OCI-LY3 (cell line): ENCODE results near the gene TNKS1BP1.

Experiments
- EZH2phosphoT487 ChIP-seq: fragments of 200-600 bp; shearing (Covaris generic); IDR thresholded peaks from 2 replicates; pipeline ENCODE4 v1.6.1; 2018; ENCODE audit warnings: antibody characterized with exemption, mixed run types, low read depth
- TF ChIP-seq, protein P1 (sequence below): fragments of 200-600, 300-600 bp; sonication (generic); IDR thresholded peaks from 2 replicates; pipeline ENCODE4 v1.5.1; 2014; ENCODE audit warnings: antibody characterized with exemption, low read length, low read depth

DNA sequence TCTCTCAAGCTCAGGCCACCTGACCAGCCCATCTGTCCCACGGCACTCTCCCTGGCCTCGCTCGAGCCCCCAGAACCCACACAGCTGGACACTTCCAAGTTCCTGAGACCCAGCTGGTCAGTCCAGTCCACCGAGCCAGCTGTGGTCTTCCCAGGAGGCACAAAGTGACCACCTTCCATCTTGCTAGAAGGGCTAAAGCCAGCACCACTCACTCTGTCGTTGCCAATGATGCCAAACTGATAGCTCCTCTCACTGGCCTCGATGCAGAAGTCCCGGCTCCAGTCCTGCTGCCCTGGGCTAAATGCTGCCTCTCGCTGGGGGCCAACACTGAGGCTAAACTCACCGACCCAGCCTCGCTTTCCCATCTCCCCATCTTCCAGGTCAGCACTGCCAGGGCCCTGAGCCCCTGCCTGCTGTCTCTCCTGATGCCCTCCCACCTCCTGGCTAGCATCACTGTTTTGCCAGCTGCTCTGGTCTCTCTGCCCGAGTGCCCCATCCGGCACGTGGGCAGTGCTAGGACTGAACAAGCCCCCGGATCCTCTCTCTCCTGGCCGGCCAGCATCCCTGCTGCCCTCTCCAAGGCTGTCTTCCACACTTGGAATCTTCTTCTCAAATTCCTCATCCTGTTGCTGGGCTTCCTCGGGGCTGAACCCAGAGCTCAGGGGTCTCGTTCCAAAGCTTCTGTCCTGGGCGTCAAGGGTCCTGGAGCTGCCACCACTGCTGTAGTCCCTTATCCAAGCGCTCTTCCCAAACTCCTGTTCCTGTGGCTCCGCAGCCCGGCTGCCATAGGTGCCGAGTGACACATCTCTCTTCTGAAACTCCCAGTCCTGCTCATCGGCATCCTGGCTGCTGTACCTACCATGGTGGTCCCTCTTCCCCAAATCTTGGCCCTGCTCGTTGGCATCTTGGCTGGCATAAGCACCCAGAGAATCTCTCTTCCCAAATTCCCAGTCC lies 15.4 kb downstream of the TNKS1BP1 start:
- TF ChIP-seq, protein P1, sequence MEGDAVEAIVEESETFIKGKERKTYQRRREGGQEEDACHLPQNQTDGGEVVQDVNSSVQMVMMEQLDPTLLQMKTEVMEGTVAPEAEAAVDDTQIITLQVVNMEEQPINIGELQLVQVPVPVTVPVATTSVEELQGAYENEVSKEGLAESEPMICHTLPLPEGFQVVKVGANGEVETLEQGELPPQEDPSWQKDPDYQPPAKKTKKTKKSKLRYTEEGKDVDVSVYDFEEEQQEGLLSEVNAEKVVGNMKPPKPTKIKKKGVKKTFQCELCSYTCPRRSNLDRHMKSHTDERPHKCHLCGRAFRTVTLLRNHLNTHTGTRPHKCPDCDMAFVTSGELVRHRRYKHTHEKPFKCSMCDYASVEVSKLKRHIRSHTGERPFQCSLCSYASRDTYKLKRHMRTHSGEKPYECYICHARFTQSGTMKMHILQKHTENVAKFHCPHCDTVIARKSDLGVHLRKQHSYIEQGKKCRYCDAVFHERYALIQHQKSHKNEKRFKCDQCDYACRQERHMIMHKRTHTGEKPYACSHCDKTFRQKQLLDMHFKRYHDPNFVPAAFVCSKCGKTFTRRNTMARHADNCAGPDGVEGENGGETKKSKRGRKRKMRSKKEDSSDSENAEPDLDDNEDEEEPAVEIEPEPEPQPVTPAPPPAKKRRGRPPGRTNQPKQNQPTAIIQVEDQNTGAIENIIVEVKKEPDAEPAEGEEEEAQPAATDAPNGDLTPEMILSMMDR: no peak
- TF ChIP-seq EZH2phosphoT487: no peak
